AG09309 (cell line): ENCODE results near the gene AUTS2.

Source experiments
- DNase-seq: peaks from one replicate; pipeline ENCODE4 v3.0.0-alpha.2; 2010; ENCODE audit warnings: low read depth
- H3K4me3 ChIP-seq: 2 replicates; pipeline ENCODE4 v1.5.1; 2011; ENCODE audit warnings: mild to moderate bottlenecking, low read depth, low read length, moderate library complexity; ENCODE audit not compliant: control insufficient read depth
- CTCF ChIP-seq: IDR thresholded peaks from 2 replicates; pipeline ENCODE4 v1.5.1; 2011; ENCODE audit warnings: mild to moderate bottlenecking, low read depth, low read length, inconsistent platforms; ENCODE audit not compliant: insufficient read depth, control insufficient read depth; ENCODE audit errors: missing control alignments

The AUTS2 gene

GRCh38 chr7:70182521-70182920, 584.2 kb downstream of the AUTS2 start:
- no peak for TF ChIP-seq CTCF
- H3K4me3 ChIP-seq = no peak overlapping the region
- DNase-seq = no peak

- no peak for TF ChIP-seq CTCF
- no peak for DNase-seq
- H3K4me3 ChIP-seq = no peak overlapping the region
These were observed 585.0 kb downstream of the AUTS2 start for GRCh38 chr7:70183278-70183677.

GRCh38 chr7:70188901-70189650, 590.8 kb downstream of the AUTS2 start:
- no peak for DNase-seq
- no peak for TF ChIP-seq CTCF
- no peak overlapping the region for H3K4me3 ChIP-seq

GRCh38 chr7:70189776-70190175, 591.5 kb downstream of the AUTS2 start:
- no peak for DNase-seq
- no peak for TF ChIP-seq CTCF
- no peak overlapping the region for H3K4me3 ChIP-seq

- no peak for TF ChIP-seq CTCF
- DNase-seq = no peak
- H3K4me3 ChIP-seq = no peak overlapping the region
These were observed 592.0 kb downstream of the AUTS2 start for GRCh38 chr7:70190281-70190680.

- TF ChIP-seq CTCF = peak; percentile 18
- H3K4me3 ChIP-seq = no peak overlapping the region
- no peak for DNase-seq
These were observed 595.2 kb downstream of the AUTS2 start for GRCh38 chr7:70193514-70193913.
